Measurements from ENCODE around the gene DPYD.

DPYD gene

DNA sequence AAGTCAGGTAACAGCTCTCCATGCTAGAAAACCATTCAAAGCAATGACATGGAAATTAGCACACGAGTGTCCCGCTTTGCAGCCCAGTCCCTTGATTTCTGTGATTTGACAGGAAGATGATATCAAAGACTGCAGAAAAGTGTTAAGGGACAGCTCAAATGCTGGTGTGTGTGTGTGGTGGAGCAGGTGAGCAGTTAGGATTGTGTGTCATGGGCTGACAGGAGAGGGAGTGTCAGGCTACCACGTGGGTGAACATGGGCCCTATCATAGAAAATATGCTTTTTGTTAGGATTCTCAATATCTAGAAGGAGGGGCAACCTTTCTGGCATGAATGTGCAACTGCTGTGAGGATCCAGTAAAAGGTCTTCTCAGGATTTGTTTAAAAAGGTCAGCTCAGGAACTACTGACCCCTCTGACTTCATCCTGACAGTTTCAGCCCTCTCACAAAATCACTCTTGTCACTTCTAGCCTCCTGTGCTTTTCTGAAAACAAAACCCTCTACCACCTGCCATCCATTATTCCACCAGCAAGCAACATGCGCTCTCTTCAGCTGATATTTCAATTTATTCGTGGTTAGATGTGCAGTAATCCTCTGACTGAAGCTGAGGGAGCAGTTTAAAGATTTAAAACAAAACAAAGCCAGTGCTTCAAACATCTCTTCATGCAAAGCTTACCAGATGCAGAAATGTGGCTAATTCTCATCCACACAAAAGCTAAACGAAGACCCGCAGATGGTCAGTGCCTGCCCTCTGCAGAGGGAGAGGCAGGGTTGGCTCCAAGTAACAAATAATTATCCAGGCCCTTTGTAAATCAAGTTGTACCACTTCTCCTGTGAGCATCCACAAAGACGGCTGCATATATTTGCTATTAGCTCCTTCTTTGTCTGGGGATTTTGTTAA is 801.3 kb downstream of the DPYD start:
- DNase-seq = no peak

DNA sequence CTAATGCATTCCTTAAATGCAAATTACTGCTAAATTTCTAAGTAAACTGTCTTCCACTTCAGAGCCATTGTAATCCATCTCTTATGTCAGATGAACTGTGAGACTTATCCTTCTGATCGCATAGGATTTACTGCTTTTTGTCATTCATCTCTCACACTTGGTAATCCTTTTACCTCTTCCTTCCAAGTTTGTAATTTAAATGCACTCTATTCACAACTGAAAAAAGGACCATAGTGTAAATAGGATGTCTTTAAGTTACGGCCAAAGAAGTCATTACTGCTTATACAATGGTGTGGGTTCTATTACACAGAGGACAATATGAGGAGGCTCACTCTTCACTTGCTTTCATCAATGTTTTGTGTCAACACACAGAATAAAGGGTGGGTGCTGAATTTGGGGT is 806.0 kb downstream of the DPYD start:
- no peak for DNase-seq

DNA sequence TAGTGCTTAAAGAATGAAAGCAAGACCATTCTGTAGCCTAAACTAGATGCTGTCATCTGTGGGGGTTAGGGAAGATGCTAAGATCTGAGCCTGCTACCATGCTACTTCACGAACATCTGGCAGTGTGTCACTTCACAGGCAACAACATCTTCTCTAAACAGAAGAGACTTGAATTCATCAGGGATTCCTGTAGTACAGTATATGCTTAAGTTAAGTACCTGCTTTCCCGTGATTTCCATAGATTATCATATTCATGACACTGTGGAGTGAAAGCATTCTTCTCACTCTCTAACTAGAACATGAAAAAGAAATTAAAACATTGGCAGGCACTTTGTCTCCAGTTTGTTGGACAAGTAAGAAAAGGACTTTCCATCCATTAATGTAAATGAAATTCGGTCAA is 808.4 kb downstream of the DPYD start:
- no peak for DNase-seq

DNA sequence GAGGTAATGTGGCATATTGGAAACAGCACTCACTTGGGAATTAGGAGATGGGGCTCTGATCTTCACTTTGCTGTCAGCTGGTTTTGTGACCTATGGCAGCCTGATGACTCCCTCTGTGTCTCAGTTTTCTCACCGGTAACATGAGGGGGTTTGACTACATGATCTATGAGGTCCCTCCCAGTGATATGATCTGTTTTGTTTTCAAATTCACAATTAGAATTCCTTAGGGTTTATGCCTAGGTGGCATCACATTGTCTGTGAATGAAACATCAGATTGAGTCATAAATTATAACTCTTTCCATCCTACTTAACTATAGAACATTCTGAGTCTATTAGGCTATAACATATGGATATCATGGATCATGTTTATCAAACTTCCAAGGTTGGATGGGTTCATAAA is 812.7 kb downstream of the DPYD start:
- DNase-seq = no peak

DNA sequence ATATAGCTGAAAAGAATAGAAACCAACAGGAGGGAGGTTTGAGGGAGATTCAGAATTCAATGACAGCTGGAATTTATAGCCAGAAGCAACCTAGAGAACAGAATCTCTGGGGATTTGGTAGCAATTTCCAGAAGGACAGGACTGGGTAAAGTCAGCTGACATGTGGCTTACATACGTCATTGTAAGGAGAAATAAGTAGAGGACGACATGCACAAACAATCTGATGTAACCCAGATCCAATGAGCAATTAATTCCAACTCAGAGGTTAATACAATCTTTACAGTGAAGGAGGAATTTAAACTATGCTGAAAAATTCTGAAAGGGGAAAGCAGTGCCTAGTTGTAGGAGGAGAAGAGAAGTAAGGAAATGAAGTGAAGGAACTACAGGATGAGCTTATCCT is 815.3 kb downstream of the DPYD start:
- DNase-seq = no peak

DNA sequence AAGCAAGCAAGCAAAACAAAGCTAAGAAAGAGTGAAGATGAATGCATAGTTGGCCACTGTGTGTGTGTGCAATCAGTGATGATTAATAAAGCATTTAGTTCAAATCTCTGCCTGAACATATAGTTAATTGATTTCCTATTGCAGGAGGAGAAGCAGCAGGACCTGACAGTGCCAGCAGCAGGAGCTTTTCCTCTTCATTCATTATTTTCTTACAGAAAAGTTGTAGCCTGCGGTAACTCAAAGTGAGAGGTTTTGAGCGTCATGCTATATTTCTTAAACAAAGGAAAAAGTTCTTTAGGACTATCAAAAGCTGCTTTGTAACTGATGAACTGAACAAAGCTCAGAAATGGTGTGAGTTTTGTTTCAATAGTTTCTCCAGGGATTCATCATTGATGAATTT is 819.3 kb downstream of the DPYD start:
- DNase-seq = no peak

DNA sequence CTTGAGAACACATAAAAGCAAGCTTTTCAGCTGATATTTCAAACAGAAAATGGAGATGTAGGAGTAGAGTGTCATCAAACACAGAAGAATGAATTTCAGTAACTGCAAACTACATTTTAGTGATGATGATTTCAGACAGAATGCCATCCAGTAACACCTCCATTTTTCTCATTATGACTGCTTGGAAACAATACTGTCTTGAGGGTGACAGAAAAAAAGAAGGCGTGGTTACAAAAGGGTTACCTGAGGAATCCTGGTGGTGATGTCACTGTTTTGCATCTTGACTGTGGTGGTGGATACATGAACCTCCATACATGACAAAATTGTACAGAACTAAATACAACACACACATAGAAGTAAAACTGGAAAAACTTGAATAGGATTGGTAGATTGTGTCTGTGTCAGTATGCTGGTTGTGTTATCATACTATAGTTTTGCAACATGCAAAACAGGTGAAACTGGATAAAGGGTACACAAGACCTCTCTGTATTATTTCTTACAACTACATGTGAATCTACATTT is 823.4 kb downstream of the DPYD start:
- DNase-seq = no peak

DNA sequence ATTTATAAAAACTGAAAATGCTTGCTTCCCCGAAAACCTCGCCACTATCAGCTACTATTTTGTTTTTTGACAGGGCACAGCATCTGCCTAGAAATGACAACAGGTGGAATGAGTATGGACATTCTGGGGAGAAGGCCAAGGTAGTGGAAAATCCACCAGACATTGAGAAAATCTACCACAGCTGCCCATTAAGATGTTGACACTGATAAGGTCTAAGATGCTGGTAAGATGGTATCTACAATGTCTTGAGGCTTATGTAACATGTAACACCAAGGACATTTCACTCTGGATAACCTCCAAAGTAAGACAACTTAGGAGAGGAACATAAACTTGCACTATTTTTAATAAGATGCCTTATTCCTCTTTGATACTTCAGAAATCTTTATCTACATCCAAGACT is 825.1 kb downstream of the DPYD start:
- DNase-seq = no peak

DNA sequence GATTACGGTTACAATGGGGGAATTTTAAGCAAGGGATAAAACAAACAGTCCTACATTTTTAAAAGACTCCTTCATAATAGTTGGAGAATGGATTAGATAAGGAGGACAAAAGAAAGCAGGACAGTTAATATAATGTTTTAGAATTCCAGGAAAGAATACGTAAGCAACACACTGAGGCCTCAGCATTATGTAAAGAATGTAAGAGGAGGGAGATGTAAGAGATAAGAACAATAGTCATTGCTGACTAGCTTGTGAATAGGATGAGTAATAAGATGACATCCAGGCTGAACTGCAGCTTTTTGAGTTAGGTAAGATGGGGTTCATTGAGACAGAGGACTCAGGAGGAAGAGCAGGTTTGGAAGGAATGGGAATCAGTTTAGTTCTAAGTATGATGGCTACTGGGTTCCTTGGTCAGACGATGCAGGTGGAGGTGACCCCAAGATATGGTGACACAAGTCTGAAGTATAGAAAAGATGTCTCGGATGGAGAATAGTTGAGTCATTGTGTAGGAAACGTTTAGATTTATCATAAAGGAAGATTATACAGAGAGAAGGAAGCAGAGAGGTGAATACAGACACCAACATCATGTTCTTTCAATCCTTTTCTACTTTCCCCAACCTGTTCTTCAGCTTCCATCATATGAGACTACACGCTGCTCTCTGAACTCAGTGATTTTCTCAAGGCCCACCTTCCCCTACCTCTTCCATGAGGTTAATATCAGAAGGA is 826.4 kb downstream of the DPYD start:
- no peak for DNase-seq

DNA sequence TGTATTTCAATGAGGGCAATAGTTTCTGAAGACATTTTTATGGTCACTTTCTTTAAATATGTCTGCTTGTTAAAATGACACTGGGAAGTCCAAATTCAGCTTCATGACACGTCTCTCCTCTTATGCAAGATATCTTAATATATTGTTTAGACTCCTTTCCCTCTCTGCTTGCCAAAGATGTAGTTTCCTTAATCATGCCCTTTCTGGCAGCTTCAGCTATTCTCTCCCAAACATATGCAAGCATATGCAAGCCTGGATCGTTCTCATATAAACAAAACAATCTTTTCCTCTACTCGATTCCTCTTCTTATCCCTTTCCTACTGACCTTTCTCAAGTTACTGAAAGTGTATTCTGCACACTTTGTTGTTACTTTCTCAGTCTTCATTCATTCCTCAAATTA is 827.1 kb downstream of the DPYD start:
- DNase-seq = no peak

DNA sequence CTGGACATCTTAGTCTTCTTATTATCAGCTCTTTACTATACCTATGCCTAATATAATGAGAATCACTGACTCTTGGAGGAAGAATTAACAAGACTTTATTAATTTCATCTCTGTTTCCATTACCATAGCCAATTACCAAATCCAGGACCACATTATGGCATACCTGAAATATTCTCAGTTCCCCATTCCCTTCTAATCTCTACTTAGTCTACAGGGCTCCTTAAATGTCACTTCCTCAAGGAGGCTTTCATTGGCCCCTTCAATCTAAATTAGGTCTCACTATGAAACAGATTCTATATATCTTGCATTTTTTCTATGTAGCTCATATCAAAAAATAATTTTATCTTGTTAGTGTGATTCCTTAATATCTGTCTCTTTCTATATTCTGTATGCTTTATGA is 828.0 kb downstream of the DPYD start:
- no peak for DNase-seq

DNA sequence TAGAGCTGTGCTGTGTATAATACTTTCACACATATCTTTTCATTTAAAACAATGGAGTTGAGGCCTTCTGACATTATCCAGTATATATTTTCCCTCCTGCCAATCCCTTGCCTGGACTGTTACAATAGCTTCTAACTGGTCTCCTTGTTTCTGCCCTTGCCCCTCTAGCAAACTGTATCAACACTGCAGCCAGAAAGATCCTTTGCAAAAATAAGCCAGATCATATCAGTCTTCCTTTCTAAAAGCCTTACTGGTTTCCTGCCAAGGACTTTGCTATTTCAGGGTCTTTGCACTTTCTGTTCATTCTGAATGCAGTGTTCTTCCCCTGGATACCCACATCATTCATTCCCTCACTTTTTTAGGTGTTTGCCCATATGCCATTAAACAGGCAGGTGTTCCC is 829.2 kb downstream of the DPYD start:
- no peak for DNase-seq

DNA sequence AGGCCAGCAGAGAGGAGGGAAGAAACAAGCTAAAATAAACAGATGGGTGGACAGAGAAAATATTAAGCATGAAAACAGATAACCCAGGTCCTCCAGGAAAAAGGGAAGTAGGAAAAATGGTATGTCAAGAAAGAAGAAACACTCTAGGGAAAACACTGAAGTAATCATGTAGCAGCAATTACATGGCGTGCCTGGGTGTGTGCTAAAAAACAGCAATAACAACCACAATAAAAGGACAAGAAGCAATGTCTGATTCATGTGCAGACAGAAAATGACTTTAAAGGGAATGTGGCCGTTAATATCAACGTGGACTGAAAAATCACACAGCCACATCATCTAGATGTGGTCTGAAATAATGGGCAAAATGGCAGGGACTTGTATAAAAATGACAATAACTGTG is 829.6 kb downstream of the DPYD start:
- DNase-seq = no peak

DNA sequence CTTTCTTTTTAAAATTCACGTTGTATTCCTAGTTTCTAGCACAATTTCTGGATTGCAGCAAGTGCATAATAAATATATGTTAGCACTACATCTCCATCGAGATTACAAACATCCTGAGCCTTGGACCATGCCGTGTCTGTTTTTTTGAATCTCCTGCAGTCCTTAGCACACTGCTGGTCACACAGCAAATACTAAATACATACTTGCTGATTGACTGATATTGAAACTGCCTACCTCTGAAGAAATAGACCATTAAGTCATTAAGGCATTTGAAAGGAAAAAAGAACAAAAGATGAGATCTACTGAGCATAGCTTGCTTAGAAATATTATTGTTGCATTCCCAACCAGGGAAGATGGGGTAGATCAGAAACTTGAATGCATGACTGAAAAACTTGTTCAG is 830.1 kb downstream of the DPYD start:
- no peak for DNase-seq

DNA sequence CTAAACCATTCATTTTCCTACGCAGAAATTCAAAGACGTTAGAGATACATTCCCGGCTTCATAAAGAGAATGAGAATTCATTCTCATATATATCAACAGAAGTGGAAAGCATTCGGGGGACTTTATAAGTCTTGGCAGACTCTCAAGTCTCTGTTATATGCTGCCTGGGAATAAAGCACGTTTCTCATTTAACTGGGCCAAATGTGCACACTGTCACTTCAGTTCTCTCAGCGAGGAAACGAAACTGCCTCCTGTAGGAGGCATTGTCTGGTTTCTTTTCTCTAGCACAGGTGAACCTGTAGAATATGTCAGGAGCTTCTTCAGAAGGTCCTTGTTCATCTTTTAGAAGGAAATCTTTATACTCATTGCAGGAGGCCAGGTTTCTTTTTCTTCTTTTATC is 831.7 kb downstream of the DPYD start:
- DNase-seq = no peak

DNA sequence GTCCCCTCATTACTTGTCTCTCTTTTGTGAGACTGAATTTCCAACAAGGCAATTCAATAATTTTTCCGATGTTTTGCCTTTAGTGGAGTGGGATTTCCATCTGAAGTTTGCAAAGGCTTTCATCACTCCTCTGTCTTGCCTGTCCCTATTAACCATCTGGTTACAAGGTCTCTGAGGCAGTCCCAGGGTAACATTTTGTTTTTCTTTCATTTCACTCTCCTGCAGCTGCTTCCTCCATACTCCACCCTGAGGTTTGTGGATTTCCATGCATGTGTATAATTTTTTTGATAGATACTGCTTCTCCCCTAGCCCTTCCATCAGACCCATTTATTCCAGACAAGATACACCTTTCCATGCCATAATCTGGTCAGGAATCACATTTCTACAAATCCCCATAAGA is 832.4 kb downstream of the DPYD start:
- no peak for DNase-seq

DNA sequence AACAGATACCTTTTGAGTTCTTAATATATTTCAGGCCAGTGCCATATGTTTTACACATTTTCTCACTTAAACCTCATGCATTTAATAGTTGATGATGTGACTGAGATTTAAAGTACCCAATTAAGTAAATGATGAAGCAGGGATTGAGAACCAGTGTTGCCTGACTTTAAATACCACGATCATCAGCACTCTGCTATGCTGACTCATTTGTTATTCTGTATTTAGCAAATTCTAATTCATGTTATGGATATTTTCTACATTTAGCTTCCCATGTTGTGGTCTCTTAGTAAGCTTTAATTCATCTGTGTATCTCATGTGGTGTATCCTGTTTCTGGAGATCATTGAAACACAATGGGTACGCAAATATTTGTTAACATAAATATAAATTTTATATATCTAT is 836.3 kb downstream of the DPYD start:
- no peak for DNase-seq

DNA sequence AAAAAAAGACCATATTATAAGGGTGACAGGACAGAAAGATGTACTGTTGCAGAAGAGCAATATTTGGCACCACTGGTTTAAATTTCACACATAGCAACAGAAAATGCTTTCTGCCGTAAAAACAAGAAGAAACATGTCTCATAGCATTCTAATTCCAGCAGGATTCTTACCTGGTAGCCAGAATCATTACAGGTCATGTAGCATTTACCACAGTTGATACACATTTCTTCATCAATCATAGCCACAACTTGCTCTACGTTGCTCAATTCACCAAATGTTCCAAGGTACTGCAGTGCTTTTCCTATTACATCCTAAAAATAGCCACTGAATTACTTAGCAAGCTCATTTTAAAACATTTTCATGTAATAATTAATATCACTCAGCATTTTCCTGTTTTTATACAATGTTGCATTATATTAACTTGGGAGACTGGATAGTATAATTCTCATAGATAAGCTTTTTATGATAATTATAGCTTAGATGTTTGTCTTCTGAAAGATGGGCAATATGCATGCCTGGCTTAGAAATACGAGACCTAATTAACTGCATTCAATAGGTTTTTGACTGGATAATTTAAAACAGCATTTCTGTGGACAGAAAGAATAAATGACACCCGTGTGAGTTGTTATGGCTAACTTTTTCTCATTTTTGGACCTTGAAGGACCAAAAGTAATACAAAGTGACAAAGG is 838.5 kb downstream of the DPYD start:
- no peak for DNase-seq

DNA sequence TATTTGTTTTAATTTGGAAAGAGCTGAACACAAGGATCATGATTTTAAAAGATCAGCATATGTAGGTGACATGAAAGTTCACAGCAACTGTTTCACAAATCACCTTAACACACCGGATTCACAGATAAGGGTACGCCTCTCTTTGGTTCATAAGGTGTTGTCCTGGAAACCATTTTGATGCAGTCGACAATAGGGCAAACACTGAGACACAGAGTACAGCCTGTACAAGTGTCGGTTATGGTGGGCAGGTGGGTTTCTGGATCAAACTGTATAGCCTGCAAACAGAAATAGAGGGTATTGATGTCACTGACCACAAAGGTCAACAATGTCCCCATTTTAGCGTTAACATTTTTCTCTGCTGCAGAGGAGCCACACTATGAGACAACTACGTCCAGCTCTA is 842.0 kb downstream of the DPYD start:
- no peak for DNase-seq

DNA sequence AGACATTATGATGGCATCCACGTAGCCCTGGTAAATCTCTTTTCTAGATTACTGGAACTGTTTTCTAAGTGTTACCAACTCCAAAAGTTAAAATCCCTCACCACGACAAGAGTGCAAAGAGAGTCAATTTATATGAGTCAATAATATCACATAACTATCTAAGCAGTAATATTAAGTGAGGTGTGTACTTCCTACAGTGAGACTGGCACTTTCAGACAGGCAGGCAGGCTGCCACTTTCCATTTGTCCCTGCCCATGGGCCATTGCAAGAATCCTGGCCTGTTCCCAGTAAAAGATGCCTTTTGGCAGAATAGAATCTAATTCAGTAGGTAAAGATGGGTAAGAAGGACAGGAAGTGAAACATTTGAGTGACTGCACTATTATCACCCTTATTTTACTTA is 843.6 kb downstream of the DPYD start:
- no peak for DNase-seq

DNA sequence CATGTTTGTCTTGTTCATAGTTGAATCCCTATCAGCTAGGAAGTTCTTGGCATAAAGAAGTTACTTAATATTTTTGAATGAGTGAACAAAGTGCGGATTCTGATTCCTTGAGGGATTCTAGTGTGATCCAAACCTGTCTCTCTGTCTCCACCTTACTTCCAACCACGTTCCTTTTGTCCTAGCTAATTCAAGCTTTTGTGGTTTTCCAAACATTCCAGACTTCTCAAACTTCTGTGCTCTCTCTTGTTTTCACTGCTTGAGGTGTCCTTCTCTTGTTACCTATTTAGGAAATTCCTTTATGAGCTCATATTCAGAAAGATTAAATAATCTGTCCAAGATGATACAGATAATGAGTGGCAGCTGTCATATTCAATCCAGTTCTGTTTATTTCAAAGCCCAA is 846.1 kb downstream of the DPYD start:
- no peak for DNase-seq

DNA sequence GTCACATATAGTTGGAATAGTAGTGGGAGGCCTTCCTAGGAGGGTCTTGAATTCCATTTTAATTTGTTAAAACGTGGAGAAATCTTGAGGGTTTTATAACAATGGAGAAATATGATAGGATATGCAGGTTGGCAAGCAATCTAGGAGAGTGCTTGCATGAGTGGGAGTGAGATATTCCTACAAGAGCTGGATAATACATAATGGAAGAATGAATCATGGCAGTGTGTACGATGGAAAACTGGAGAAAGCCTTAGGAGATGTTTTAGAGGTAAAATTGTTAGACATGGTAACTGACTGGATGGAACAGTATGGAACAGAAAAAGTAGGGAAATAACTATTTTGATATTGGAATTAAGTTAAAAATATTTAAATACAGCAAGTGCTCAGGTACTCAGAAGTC is 846.9 kb downstream of the DPYD start:
- DNase-seq = no peak

DNA sequence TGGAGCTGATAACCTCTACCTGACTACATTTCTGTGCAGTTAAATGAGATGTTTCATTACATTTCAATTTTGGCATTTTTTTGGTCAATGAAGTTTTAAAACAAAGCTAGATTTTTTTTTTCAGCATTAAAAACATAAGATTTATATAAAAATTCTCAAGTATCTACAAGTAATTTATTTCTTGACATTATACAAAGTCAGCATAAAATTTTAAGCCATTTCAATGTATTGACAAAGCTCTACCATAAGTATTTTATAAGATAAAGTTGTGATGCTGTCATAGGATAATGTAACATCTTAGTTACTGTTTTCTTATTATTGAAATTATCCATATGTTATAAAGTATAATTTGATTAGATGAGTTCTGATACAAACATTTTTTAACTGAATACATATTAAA is 847.7 kb downstream of the DPYD start:
- no peak for DNase-seq

DNA sequence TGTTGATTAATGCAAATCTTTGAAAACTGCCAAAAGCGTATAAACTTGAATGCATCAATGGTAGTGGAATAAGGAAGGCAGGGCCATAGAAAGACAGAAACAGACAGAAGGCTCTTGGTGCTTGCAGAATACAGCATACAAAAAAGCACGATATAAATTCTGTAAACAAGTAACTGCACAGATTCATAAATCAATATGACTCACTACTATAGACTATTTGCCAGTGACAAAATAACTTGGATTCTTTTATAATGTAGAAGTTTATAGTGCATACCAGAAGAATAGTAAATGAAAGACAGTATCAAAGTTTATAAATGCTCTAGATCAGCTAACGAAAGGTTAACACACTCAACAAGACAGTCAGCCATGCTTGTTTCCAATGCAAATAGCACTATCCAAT is 849.7 kb downstream of the DPYD start:
- DNase-seq = no peak
